HepG2 (cell line): ENCODE data around the gene POLR1H. TPM values are rescaled to one million over a fixed set of nuclear protein-coding genes. Genes with fewer than 3 reads are reported as not detected.

Experiments
- BHLHE40 ChIP-seq: IDR thresholded peaks from 2 replicates; pipeline ENCODE4 v1.6.1; 2011; ENCODE audit warnings: low read length, improper control_type of control experiment
- BRCA1 ChIP-seq: sonication (generic); formaldehyde crosslinking; IDR thresholded peaks from 2 replicates; pipeline ENCODE4 v1.4.0; 2020; ENCODE audit warnings: missing genetic modification reagents
- DR1 ChIP-seq: sonication (generic); formaldehyde crosslinking; IDR thresholded peaks from 2 replicates; pipeline ENCODE4 v1.8.0; 2021; ENCODE audit warnings: mild to moderate bottlenecking, missing genetic modification reagents, inconsistent platforms
- GPN1 ChIP-seq: sonication (generic); formaldehyde crosslinking; IDR thresholded peaks from 2 replicates; pipeline ENCODE4 v1.5.1; 2020; ENCODE audit warnings: missing genetic modification reagents, borderline replicate concordance
- HNRNPK ChIP-seq: fragments of 200-400 bp; formaldehyde crosslinking; IDR thresholded peaks from 2 replicates; pipeline ENCODE4 v1.6.1; 2018; ENCODE audit warnings: low read length, low read depth, moderate library complexity, mild to moderate bottlenecking; ENCODE audit not compliant: poor library complexity, severe bottlenecking
- MYC ChIP-seq: sonication (generic); formaldehyde crosslinking; IDR thresholded peaks from 2 replicates; pipeline ENCODE4 v1.9.0; 2021; ENCODE audit warnings: missing genetic modification reagents, borderline replicate concordance
- POGZ ChIP-seq: sonication (generic); formaldehyde crosslinking; IDR thresholded peaks from 2 replicates; pipeline ENCODE4 v1.4.0; 2020; ENCODE audit warnings: mild to moderate bottlenecking, missing genetic modification reagents
- RNF2 ChIP-seq: fragments of 450-650 bp; conservative IDR thresholded peaks from 2 replicates; pipeline ENCODE4 v1.6.1; 2016; ENCODE audit warnings: low read depth
- SALL1 ChIP-seq: sonication (generic); formaldehyde crosslinking; IDR thresholded peaks from 2 replicates; pipeline ENCODE4 v1.8.0; 2022; ENCODE audit warnings: mild to moderate bottlenecking, missing genetic modification reagents
- ZFP41 ChIP-seq: sonication (generic); formaldehyde crosslinking; IDR thresholded peaks from 2 replicates; pipeline ENCODE4 v1.4.0; 2020; ENCODE audit warnings: mild to moderate bottlenecking, missing genetic modification reagents, borderline replicate concordance
- ZNF143 ChIP-seq: sonication (generic); formaldehyde crosslinking; IDR thresholded peaks from 2 replicates; pipeline ENCODE4 v1.4.0; 2020; ENCODE audit warnings: missing genetic modification reagents
- ZNF263 ChIP-seq: sonication (generic); formaldehyde crosslinking; IDR thresholded peaks from 2 replicates; pipeline ENCODE4 v1.4.0; 2020; ENCODE audit warnings: missing genetic modification reagents
- ZNF670 ChIP-seq: sonication (generic); formaldehyde crosslinking; IDR thresholded peaks from 2 replicates; pipeline ENCODE4 v1.8.0; 2022; ENCODE audit warnings: mild to moderate bottlenecking, missing genetic modification reagents, borderline replicate concordance
- polyA plus RNA-seq, 8 experiments: library from polyadenylated mRNA; depleted of rRNA in 3 of 8; stranded (reverse) in 7 of 8; unstranded in 1 of 8; fragments of >200 nt; fragmentation: Illumina TruSeq in 4 of 8; extraction: Trizol in 4 of 8; gene quantifications; 2 replicates each; pipeline versions ENCODE4 v1.2.1 to v1.2.3, GENCODE V29; 2011 to 2016; ENCODE audit warnings: low read depth in 4 of 8, missing spikeins in 1 of 8, mixed read lengths in 1 of 8; ENCODE audit not compliant: insufficient read depth in 1 of 8
- total RNA-seq, 5 experiments: library from RNA; depleted of rRNA; stranded (reverse); fragments of >200 nt; fragmentation: Illumina TruSeq; extraction: Trizol; gene quantifications; 2 replicates each; pipeline ENCODE4 v1.2.3, GENCODE V29; 2016; ENCODE audit warnings: low read depth in 1 of 5
- TF ChIP-seq, protein P1 (sequence below), 2 experiments: sonication (generic) in 1 of 2; formaldehyde crosslinking in 1 of 2; IDR thresholded peaks; 2 replicates each; pipeline versions ENCODE4 v1.6.1 to v1.9.0; 2014 to 2022; ENCODE audit warnings: antibody characterized with exemption in 1 of 2, borderline replicate concordance in 1 of 2, inconsistent platforms in 1 of 2, low read depth in 1 of 2, missing genetic modification reagents in 1 of 2
- TF ChIP-seq, protein P2 (sequence below): sonication (generic); formaldehyde crosslinking; IDR thresholded peaks from 2 replicates; pipeline ENCODE4 v1.4.0; 2020; ENCODE audit warnings: missing genetic modification reagents, borderline replicate concordance
- TF ChIP-seq, protein P3 (sequence below): sonication (generic); formaldehyde crosslinking; IDR thresholded peaks from 2 replicates; pipeline ENCODE4 v1.4.0; 2020; ENCODE audit warnings: missing genetic modification reagents

Gene POLR1H
- total and polyA plus RNA-seq, 2 of the 13 experiments (the other 11 are each of a cell fraction or from before 2014, with no cell fraction given): 61.4 to 79.8 TPM

DNA sequence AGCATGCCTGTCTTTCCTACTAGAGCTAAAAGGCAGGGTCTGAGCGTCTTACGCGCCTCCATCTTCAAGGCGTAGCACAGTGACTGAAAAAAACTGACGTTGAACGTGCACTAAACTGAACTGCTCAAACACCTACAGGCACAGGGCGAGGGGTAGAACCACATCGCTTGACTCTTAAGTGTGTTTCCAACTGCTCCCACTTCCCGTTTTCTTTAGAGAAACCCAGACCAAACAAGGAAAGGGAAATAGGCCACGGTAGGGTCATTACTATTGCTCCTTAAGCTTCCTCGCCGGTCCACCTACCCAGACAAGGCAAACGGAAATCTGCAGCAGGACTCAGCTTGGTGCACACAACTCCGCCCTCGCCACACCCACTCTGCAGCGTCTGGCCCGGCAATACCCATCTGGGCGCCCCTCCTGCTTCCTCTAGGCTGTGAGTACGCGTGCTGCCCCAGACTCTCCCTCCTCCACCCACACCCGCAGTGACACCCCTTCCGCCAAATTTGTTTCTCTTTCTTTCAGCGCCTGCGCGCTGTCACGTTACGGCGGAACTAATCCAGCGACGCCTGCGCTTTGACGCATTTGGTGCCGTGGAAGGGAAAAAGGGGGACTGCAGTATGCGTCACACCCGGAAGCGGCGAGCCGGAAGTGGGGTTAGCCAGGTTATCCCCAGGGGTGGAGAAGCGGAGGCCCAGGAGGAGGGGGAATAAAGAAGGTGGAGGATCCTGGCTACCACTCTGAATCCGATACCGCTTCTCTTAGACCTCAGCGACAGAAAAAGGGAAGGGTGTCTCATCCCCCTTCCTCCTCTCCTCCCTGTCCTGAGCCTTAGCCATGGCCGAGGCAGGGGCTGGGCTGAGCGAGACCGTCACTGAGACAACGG is 5.8 kb downstream of the POLR1H start, which contains the start of gene PPP1R11 (continued):
- TF ChIP-seq, protein P1, sequence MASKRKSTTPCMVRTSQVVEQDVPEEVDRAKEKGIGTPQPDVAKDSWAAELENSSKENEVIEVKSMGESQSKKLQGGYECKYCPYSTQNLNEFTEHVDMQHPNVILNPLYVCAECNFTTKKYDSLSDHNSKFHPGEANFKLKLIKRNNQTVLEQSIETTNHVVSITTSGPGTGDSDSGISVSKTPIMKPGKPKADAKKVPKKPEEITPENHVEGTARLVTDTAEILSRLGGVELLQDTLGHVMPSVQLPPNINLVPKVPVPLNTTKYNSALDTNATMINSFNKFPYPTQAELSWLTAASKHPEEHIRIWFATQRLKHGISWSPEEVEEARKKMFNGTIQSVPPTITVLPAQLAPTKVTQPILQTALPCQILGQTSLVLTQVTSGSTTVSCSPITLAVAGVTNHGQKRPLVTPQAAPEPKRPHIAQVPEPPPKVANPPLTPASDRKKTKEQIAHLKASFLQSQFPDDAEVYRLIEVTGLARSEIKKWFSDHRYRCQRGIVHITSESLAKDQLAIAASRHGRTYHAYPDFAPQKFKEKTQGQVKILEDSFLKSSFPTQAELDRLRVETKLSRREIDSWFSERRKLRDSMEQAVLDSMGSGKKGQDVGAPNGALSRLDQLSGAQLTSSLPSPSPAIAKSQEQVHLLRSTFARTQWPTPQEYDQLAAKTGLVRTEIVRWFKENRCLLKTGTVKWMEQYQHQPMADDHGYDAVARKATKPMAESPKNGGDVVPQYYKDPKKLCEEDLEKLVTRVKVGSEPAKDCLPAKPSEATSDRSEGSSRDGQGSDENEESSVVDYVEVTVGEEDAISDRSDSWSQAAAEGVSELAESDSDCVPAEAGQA (IDR thresholded peaks at IDR 0.05; ENCODE audit: low read depth): peak; percentile 86
- TF ChIP-seq, protein P1 (CRISPR knock-in tag; IDR thresholded peaks at IDR 0.05; ENCODE audit: borderline replicate concordance): no peak
- TF ChIP-seq, protein P2, sequence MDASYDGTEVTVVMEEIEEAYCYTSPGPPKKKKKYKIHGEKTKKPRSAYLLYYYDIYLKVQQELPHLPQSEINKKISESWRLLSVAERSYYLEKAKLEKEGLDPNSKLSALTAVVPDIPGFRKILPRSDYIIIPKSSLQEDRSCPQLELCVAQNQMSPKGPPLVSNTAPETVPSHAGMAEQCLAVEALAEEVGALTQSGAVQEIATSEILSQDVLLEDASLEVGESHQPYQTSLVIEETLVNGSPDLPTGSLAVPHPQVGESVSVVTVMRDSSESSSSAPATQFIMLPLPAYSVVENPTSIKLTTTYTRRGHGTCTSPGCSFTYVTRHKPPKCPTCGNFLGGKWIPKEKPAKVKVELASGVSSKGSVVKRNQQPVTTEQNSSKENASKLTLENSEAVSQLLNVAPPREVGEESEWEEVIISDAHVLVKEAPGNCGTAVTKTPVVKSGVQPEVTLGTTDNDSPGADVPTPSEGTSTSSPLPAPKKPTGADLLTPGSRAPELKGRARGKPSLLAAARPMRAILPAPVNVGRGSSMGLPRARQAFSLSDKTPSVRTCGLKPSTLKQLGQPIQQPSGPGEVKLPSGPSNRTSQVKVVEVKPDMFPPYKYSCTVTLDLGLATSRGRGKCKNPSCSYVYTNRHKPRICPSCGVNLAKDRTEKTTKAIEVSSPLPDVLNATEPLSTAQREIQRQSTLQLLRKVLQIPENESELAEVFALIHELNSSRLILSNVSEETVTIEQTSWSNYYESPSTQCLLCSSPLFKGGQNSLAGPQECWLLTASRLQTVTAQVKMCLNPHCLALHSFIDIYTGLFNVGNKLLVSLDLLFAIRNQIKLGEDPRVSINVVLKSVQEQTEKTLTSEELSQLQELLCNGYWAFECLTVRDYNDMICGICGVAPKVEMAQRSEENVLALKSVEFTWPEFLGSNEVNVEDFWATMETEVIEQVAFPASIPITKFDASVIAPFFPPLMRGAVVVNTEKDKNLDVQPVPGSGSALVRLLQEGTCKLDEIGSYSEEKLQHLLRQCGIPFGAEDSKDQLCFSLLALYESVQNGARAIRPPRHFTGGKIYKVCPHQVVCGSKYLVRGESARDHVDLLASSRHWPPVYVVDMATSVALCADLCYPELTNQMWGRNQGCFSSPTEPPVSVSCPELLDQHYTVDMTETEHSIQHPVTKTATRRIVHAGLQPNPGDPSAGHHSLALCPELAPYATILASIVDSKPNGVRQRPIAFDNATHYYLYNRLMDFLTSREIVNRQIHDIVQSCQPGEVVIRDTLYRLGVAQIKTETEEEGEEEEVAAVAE: peak; percentile 86; the same call in 1 of the 2 replicates
- no peak for TF ChIP-seq GPN1 (CRISPR knock-in tag)
- 0 out of 2 replicates have a peak, but pooled peaks have one; percentile 27 for TF ChIP-seq DR1
- TF ChIP-seq SALL1 (CRISPR knock-in tag): peak; percentile 96
- TF ChIP-seq, protein P3, sequence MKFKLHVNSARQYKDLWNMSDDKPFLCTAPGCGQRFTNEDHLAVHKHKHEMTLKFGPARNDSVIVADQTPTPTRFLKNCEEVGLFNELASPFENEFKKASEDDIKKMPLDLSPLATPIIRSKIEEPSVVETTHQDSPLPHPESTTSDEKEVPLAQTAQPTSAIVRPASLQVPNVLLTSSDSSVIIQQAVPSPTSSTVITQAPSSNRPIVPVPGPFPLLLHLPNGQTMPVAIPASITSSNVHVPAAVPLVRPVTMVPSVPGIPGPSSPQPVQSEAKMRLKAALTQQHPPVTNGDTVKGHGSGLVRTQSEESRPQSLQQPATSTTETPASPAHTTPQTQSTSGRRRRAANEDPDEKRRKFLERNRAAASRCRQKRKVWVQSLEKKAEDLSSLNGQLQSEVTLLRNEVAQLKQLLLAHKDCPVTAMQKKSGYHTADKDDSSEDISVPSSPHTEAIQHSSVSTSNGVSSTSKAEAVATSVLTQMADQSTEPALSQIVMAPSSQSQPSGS: peak; percentile 91
- no peak for TF ChIP-seq HNRNPK
- TF ChIP-seq ZNF670 (CRISPR knock-in tag): 0 out of 2 replicates have a peak, but pooled peaks have one; percentile 46
- 0 out of 2 replicates have a peak, but pooled peaks have one; percentile 73 for TF ChIP-seq ZFP41 (CRISPR knock-in tag)
- peak; percentile 90 for TF ChIP-seq MYC
- TF ChIP-seq BHLHE40: peak; percentile 88
- peak; percentile 99 for TF ChIP-seq ZNF263
- TF ChIP-seq BRCA1 (CRISPR knock-in tag): peak; percentile 40; the same call in 1 of the 2 replicates
- peak; percentile 44; the same call in 1 of the 2 replicates for TF ChIP-seq RNF2
- TF ChIP-seq POGZ (CRISPR knock-in tag): peak; percentile 93
- TF ChIP-seq ZNF143 (CRISPR knock-in tag): no peak
